Measurements from ENCODE around the gene TREH. TPM values are rescaled to one million over a fixed set of nuclear protein-coding genes. Genes with fewer than 3 reads are reported as not detected.

TREH gene
- total RNA-seq, 1 donor from 2014 or later = not detected

- DNase-seq (ENCODE audit: low read depth) = no peak
- Histone ChIP-seq H3K36me3 (ENCODE audit: control insufficient read depth, insufficient read depth, low read length) (peaks cover 4% of the 10 kb centered on the region), H3K27me3 (ENCODE audit: control insufficient read depth, insufficient read depth, low read length) (no peaks in the 10 kb centered on the region), H3K4me3 (ENCODE audit: low read depth, low read length) (peak overlapping the region; percentile 54)
- no peak for TF ChIP-seq CTCF (IDR thresholded peaks at IDR 0.05; ENCODE audit: insufficient read depth, low read length, poor library complexity, severe bottlenecking)
Observed at GRCh38 chr11:118622376-118623268, 56.8 kb downstream of the TREH start.

- Histone ChIP-seq H3K4me3 (ENCODE audit: low read depth, low read length) (peak overlapping the region; percentile 54), H3K27me3 (ENCODE audit: control insufficient read depth, insufficient read depth, low read length) (no peaks in the 10 kb centered on the region), H3K36me3 (ENCODE audit: control insufficient read depth, insufficient read depth, low read length) (peaks cover 4% of the 10 kb centered on the region)
- TF ChIP-seq CTCF (IDR thresholded peaks at IDR 0.05; ENCODE audit: insufficient read depth, low read length, poor library complexity, severe bottlenecking) = no peak
- no peak for DNase-seq (ENCODE audit: low read depth)
Observed at GRCh38 chr11:118621784-118622375, 57.6 kb downstream of the TREH start.

- peak overlapping the region; percentile 54 for H3K4me3 ChIP-seq (ENCODE audit: low read depth, low read length)
- DNase-seq (ENCODE audit: low read depth) = no peak
Observed at GRCh38 chr11:118621071-118621783, 58.2 kb downstream of the TREH start.

GRCh38 chr11:118620529-118621070 is 58.9 kb downstream of the TREH start:
- no peak for DNase-seq (ENCODE audit: low read depth)
- H3K36me3 ChIP-seq (ENCODE audit: control insufficient read depth, insufficient read depth, low read length) = peaks cover 6% of the 10 kb centered on the region
- H3K4me3 ChIP-seq (ENCODE audit: low read depth, low read length) = peak overlapping the region; percentile 54
- TF ChIP-seq CTCF (IDR thresholded peaks at IDR 0.05; ENCODE audit: insufficient read depth, low read length, poor library complexity, severe bottlenecking) = no peak
- no peaks in the 10 kb centered on the region for H3K27me3 ChIP-seq (ENCODE audit: control insufficient read depth, insufficient read depth, low read length)

More at GRCh38 chr11:118621071-118621783, 58.2 kb downstream of the TREH start:
- H3K36me3 ChIP-seq (ENCODE audit: control insufficient read depth, insufficient read depth, low read length) = peaks cover 7% of the 10 kb centered on the region
- no peaks in the 10 kb centered on the region for H3K27me3 ChIP-seq (ENCODE audit: control insufficient read depth, insufficient read depth, low read length)
- TF ChIP-seq CTCF (IDR thresholded peaks at IDR 0.05; ENCODE audit: insufficient read depth, low read length, poor library complexity, severe bottlenecking) = no peak

GRCh38 chr11:118619444-118620197 is 59.8 kb downstream of the TREH start:
- Histone ChIP-seq H3K36me3 (ENCODE audit: control insufficient read depth, insufficient read depth, low read length) (peaks cover 3% of the 10 kb centered on the region), H3K27me3 (ENCODE audit: control insufficient read depth, insufficient read depth, low read length) (no peaks in the 10 kb centered on the region), H3K4me3 (ENCODE audit: low read depth, low read length) (no peak overlapping the region)
- peak; percentile 89 for DNase-seq (ENCODE audit: low read depth)
- TF ChIP-seq CTCF (IDR thresholded peaks at IDR 0.05; ENCODE audit: insufficient read depth, low read length, poor library complexity, severe bottlenecking) = no peak
